ENCODE data around the gene AVPR2. TPM values are rescaled to one million over a fixed set of nuclear protein-coding genes. Genes with fewer than 3 reads are reported as not detected.

Gene AVPR2
- total and polyA plus RNA-seq, 9 of the 15 experiments (the other 6 are each of a cell fraction or from before 2014, with no cell fraction given), result not detected

GRCh38 chrX:153875391-153876111, 28.9 kb upstream of the AVPR2 start (continued):
- TF ChIP-seq, protein P1, sequence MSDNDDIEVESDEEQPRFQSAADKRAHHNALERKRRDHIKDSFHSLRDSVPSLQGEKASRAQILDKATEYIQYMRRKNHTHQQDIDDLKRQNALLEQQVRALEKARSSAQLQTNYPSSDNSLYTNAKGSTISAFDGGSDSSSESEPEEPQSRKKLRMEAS (CRISPR knock-in tag; IDR thresholded peaks at IDR 0.05), result peak; percentile 90
- TF ChIP-seq TCF3 (CRISPR knock-in tag; IDR thresholded peaks at IDR 0.05), result peak; percentile 71
- TF ChIP-seq ZNF232 (CRISPR knock-in tag; IDR thresholded peaks at IDR 0.05), result peak; percentile 99
- TF ChIP-seq SIN3A (IDR thresholded peaks at IDR 0.05; ENCODE audit: borderline replicate concordance in 2 of 2, control insufficient read depth in 1 of 2, low read depth in 2 of 2, low read length in 2 of 2), result peak; percentile 100
- TF ChIP-seq CXXC5 (CRISPR knock-in tag; IDR thresholded peaks at IDR 0.05), result peak; percentile 81
- TF ChIP-seq AFF1 (IDR thresholded peaks at IDR 0.05; ENCODE audit: low read depth in 1 of 2, partially characterized antibody in 2 of 2), result peak in 1 of 2 experiments; percentile 100
- peak; percentile 88; the same call in 1 of the 2 replicates for TF ChIP-seq CBFB (CRISPR knock-in tag; IDR thresholded peaks at IDR 0.05)
- TF ChIP-seq ZNF41 (CRISPR knock-in tag; conservative IDR thresholded peaks at IDR 0.05), result no peak
- no peak for TF ChIP-seq ETV6 (IDR thresholded peaks at IDR 0.05; ENCODE audit: borderline replicate concordance in 1 of 2, low read depth in 2 of 2, low read length in 1 of 2)
- TF ChIP-seq ETV6 (CRISPR knock-in tag; IDR thresholded peaks at IDR 0.05; ENCODE audit: borderline replicate concordance), result peak; percentile 96; the same call in 1 of the 2 replicates
- 0 out of 2 replicates have a peak, but pooled peaks have one; percentile 32 for TF ChIP-seq HSF4 (CRISPR knock-in tag; IDR thresholded peaks at IDR 0.05; ENCODE audit: borderline replicate concordance)
- TF ChIP-seq EHMT2 (IDR thresholded peaks at IDR 0.05), result peak; percentile 100
- TF ChIP-seq KLF6 (CRISPR knock-in tag; IDR thresholded peaks at IDR 0.05; ENCODE audit: borderline replicate concordance), result peak; percentile 45; the same call in 1 of the 2 replicates
- peak; percentile 89 for TF ChIP-seq SAP30 (IDR thresholded peaks at IDR 0.05; ENCODE audit: borderline replicate concordance, insufficient read depth, low read depth, low read length, poor library complexity, severe bottlenecking)
- no peak for TF ChIP-seq PYGO2 (tag; IDR thresholded peaks at IDR 0.05)
- no peak for TF ChIP-seq ELF1 (tag; IDR thresholded peaks at IDR 0.05)
- TF ChIP-seq RERE (CRISPR knock-in tag; IDR thresholded peaks at IDR 0.05; ENCODE audit: borderline replicate concordance), result peak; percentile 96; the same call in 1 of the 2 replicates

Data from K562 (cell line).